AG10803 (cell line): ENCODE measurements around the gene SLC25A47.
"Not testable (repeated sequence)": the region's sequence is repeated elsewhere in the genome, so short reads cannot be mapped to it uniquely, and the experiment has no call there.

Experiments
- DNase-seq: peaks from one replicate; pipeline ENCODE4 v3.0.0; 2010; ENCODE audit warnings: low read depth
- H3K4me3 ChIP-seq: 2 replicates; pipeline ENCODE4 v1.5.1; 2011; ENCODE audit warnings: mild to moderate bottlenecking, low read length, control low read depth
- TF ChIP-seq, protein P1 (sequence below): conservative IDR thresholded peaks from 2 replicates; pipeline ENCODE4 v1.5.1; 2011; ENCODE audit warnings: mild to moderate bottlenecking, low read length, control low read depth, inconsistent platforms

Gene SLC25A47

DNA sequence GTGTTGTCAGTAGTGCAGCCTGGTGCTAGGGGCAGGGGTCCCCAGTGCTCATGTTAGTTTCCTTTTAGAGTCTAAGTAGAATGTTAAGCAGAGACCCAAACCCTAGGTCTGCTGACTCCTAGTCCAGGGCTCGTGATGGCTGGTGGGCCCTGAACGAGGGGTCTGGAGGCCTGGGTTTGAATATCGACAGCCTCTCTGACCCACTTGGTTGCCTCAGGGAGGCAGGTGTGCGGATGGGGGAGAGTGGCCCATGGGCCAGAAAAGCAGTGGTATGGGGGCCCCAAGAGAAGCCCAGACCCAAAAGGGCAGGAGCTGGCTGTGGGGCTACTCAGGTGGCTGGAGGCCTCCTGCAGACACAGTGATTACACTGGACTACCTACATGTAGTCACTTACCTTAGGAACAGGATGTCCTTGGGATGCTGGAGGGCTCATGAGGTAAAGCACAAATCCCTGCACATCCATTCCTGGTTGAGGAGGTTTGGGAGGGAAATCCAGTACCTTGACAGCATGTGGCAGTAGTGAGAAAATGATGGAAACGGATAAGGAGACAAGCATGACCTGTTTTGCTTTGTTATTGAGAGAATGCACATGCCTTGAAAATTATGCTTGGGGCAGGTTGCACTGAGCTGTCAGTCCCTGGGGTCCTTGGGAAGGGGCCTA is 15.2 kb upstream of the SLC25A47 start:
- no peak for DNase-seq
- TF ChIP-seq, protein P1, sequence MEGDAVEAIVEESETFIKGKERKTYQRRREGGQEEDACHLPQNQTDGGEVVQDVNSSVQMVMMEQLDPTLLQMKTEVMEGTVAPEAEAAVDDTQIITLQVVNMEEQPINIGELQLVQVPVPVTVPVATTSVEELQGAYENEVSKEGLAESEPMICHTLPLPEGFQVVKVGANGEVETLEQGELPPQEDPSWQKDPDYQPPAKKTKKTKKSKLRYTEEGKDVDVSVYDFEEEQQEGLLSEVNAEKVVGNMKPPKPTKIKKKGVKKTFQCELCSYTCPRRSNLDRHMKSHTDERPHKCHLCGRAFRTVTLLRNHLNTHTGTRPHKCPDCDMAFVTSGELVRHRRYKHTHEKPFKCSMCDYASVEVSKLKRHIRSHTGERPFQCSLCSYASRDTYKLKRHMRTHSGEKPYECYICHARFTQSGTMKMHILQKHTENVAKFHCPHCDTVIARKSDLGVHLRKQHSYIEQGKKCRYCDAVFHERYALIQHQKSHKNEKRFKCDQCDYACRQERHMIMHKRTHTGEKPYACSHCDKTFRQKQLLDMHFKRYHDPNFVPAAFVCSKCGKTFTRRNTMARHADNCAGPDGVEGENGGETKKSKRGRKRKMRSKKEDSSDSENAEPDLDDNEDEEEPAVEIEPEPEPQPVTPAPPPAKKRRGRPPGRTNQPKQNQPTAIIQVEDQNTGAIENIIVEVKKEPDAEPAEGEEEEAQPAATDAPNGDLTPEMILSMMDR = no peak
- H3K4me3 ChIP-seq = peak overlapping the region; percentile 75

DNA sequence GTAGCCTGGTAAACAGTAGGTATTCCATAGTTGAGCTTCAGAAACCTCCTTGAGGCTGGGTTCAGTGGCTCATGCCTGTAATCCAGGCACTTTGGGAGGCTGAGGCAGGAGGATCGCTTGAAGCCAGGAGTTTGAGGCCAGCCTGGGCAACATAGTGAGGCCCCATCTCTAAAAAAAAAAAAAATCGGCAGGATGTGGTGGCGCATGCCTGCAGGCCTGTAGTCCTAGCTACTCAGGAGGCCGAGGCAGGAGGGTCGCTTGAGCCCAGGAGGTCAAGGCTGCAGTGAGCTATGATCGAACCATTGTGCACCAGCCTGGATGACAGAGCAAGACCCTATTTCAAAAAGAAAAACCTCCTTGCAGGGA is 14.7 kb upstream of the SLC25A47 start:
- H3K4me3 ChIP-seq, DNase-seq: not testable (repeated sequence)

DNA sequence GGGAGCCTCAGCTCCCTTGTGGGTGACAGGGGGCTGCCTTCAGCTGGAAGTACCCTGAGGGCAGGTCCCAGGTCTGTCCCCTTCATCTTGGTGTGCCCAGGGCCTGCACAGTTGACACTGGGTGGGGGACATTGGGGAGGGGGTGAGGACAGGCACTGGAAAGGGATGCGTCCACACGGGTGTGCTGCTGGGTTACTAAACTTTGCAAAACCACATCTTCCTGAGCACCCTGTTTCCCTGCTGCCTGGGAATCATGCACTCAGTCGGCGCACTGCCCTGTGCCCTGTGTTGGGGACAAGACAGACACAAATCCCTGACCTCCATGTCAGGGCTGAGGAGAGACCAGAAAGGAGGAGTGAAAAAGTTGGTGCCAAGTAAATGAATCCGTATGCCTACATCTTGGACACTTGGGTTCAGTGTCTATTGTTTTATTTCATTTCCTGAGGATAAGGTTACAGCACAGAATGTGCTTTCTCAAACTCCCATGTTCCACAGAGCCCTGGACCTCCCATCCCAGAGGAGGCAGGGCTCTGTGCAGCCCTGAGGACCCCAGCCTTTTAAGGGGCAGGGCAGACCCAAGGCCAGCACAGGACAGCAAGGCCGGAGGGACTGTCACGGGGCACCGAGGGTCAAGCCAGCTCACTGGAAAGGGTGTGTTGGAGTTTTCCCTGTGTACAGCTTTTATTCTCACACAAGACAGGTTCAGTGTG is 14.0 kb upstream of the SLC25A47 start:
- TF ChIP-seq, protein P1 = no peak
- DNase-seq = no peak
- no peak overlapping the region for H3K4me3 ChIP-seq

DNA sequence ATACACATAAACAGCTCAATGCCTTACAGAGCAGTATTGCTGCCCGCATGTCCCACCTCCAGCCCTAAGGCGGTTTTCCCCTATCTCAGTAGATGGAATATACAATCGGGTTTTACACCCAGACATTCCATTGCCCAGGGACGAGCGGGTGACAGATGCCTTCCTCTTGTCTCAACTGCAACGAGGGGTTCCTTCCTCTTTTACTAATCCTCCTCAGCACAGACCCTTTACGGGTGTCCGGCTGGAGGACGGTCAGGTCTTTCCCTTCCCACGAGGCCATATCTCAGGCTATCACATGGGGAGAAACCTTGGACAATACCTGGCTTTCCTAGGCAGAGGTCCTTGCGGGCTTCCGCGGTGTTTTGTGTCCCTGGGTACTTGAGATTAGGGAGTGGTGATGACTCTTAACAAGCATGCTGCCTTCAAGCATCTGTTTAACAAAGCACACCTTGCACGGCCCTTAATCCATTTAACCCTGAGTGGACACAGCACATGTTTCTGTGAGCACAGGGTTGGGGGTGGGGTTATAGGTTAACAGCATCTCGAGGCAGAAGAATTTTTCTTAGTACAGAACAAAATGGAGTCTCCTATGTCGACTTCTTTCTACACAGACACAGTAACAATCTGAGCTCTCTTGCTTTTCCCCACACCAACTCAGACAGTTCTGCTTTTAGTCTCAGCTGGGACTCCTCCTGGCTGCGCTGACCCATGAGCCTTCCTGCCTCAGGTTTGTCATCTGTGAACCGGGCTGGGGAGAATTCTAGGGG is 10.8 kb upstream of the SLC25A47 start:
- not testable (repeated sequence) for H3K4me3 ChIP-seq, DNase-seq

DNA sequence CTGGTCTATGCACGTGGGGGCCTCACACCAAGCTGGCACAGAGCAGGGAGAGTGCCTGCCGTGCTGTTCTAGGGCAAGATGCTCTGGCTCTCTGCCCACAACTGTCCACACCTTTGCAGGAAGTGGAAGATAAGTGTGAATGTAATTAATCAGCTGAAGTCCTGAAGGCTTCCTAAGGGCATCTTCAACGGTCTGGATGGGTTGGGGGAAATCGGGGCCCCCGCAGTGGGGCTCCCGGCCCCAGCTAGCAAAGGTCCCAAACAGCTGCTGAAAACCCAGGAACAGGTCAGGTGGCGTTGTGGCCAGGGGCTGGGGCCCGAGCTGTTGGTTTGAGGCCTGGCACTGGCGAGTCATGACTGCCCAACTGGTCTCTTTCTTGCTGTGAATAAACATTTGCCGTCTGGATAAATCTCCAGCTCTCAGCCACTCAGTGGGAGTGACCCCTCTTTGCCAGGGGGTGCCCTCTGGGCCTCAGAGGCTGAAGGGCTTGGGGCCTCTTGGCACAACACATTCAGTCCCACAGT is 10.2 kb upstream of the SLC25A47 start:
- TF ChIP-seq, protein P1 = no peak
- no peak overlapping the region for H3K4me3 ChIP-seq
- no peak for DNase-seq

DNA sequence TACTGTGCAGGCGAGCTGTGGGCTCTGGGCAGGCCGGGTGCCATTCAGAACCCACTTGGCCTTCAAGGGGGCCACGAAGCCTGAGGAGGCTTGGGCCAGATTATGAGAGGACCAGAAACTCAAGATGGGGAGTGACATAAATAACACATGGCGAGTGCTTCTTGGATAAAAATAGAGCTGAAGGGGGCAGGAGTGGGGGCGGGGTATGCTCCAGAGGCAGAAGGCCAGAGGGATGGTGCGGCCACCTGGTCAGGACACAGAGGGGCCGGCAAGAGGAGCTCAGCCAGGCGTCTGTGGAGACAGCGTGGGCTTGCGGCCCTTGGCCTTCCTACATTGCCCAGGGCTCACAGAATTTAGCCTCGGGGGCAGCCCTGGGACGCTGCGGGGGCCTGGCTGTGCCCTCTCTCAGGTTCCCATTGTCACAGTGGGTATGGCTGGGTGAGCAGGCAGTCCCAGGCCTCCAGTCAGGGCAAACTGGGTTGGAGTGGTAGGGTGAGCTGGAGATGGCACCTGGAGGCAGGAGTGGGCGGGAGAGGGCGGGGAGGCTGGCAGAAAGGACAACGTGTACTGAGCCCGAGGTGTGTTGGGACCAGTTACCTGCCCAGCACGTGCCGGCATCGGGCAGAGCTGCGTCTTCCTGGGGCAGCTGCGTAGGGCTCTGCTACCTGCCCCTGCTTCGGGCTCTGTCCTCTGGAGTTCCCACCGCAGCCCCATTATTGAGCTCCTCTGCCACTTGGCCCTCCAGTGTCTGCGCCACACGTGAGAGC is 9.5 kb upstream of the SLC25A47 start:
- no peak for DNase-seq
- TF ChIP-seq, protein P1 = no peak
- H3K4me3 ChIP-seq = no peak overlapping the region

DNA sequence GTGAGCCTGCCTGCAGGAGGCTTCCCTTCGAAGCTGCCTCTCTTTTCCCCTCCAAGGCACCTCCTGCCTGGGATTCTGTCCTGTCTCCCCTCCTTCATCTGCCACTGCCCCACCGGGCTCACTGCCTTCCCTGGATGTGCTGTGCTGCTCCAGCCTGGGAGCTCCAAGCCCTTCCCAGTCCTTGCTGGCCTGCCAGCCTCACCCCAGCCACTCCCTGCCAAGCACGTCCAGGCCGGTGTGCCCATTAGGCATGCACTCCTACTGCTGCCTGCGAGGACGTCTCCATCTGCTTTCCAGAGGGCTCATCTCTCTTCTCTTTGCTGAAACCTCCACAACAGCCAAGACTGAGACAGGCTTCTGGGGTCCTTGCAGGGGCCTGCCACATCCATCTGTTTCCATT is 8.4 kb upstream of the SLC25A47 start:
- no peak for DNase-seq
- H3K4me3 ChIP-seq = no peak overlapping the region
- TF ChIP-seq, protein P1 = no peak
